ENCODE data around the gene PAXX.

DNA sequence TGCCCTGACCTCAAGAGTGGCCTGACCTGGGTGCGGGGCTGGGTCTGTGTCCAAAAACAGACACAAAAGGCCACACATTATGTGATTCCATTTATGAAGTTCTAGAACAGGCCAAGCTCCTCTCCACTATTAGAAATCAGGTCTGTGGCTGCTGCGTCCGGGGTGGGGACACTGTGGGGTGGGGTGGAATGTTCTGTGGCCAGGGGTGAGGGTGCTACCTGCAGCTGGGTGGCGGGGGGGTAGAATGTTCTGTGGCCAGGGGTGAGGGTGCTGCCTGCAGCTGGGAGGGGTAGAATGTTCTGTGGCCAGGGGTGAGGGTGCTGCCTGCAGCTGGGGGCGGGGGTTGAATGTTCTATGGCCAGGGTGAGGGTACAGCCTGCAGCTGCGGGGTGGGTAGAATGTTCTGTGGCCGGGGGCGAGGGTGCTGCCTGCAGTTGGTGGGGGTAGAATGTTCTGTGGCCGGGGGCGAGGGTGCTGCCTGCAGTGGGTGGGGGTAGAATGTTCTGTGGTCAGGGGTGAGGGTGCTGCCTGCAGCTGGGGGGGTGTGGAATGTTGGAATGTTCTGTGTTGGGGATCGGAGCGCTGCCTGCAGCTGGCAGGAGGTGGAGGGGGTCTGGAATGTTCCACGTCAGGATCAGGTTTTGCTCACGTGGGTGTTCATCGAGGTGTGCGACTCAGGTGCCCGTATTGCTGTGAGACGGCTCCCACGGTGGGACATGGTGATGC, 31.8 kb upstream of the PAXX start:
- no peak for TF ChIP-seq EP300 (IDR thresholded peaks at IDR 0.05)
- TF ChIP-seq POLR2A (IDR thresholded peaks at IDR 0.05) = no peak

Measured in tibial nerve (tissue), 3 donors.